HEK293 (cell line): ENCODE results near the gene EIF4EBP2.

Experiments
- GFI1B ChIP-seq: fragments of 450-650 bp; formaldehyde crosslinking; IDR thresholded peaks from 2 replicates; pipeline ENCODE4 v1.5.1; 2016; ENCODE audit warnings: missing biosample characterization, missing genetic modification characterization
- GLI2 ChIP-seq: fragments of 450-650 bp; formaldehyde crosslinking; IDR thresholded peaks from 2 replicates; pipeline ENCODE4; 2017; ENCODE audit warnings: missing biosample characterization, missing genetic modification characterization, low read depth, borderline replicate concordance
- HOXA7 ChIP-seq: sonication (generic); formaldehyde crosslinking; IDR thresholded peaks from 2 replicates; pipeline ENCODE4 v1.8.1; 2022; ENCODE audit warnings: missing genetic modification reagents, borderline replicate concordance
- KLF17 ChIP-seq: fragments of 450-650 bp; formaldehyde crosslinking; IDR thresholded peaks from 2 replicates; pipeline ENCODE4 v1.5.1; 2016; ENCODE audit warnings: missing biosample characterization, missing genetic modification characterization
- OSR2 ChIP-seq: fragments of 450-650 bp; formaldehyde crosslinking; IDR thresholded peaks from 2 replicates; pipeline ENCODE4 v1.5.1; 2016; ENCODE audit warnings: missing biosample characterization, missing genetic modification characterization
- PATZ1 ChIP-seq: fragments of 450-650 bp; formaldehyde crosslinking; IDR thresholded peaks from 2 replicates; pipeline ENCODE4 v1.5.1; 2016; ENCODE audit warnings: missing biosample characterization, missing genetic modification characterization
- REST ChIP-seq: fragments of 450-650 bp; formaldehyde crosslinking; IDR thresholded peaks from 2 replicates; pipeline ENCODE4 v1.5.1; 2016; ENCODE audit warnings: missing biosample characterization, missing genetic modification characterization
- SCRT1 ChIP-seq: fragments of 450-650 bp; formaldehyde crosslinking; IDR thresholded peaks from 2 replicates; pipeline ENCODE4 v1.5.1; 2016; ENCODE audit warnings: missing biosample characterization, missing genetic modification characterization, borderline replicate concordance
- TSHZ1 ChIP-seq: fragments of 450-650 bp; formaldehyde crosslinking; IDR thresholded peaks from 2 replicates; pipeline ENCODE4 v1.5.1; 2016; ENCODE audit warnings: missing biosample characterization, missing genetic modification characterization, borderline replicate concordance
- YY1 ChIP-seq: fragments of 450-650 bp; formaldehyde crosslinking; IDR thresholded peaks from 2 replicates; pipeline ENCODE4 v1.5.1; 2018; ENCODE audit warnings: missing biosample characterization, missing genetic modification characterization
- ZBTB8A ChIP-seq: fragments of 450-650 bp; formaldehyde crosslinking; IDR thresholded peaks from 2 replicates; pipeline ENCODE4 v1.5.1; 2016; ENCODE audit warnings: missing biosample characterization, missing genetic modification characterization
- ZFP37 ChIP-seq: fragments of 450-650 bp; formaldehyde crosslinking; IDR thresholded peaks from 2 replicates; pipeline ENCODE4 v1.5.1; 2016; ENCODE audit warnings: missing biosample characterization, missing genetic modification characterization
- ZFP41 ChIP-seq: fragments of 450-650 bp; formaldehyde crosslinking; IDR thresholded peaks from 2 replicates; pipeline ENCODE4 v1.5.1; 2016; ENCODE audit warnings: missing biosample characterization, missing genetic modification characterization, borderline replicate concordance
- ZNF121 ChIP-seq: fragments of 450-650 bp; formaldehyde crosslinking; IDR thresholded peaks from 2 replicates; pipeline ENCODE4 v1.5.1; 2016; ENCODE audit warnings: missing biosample characterization, missing genetic modification characterization
- ZNF274 ChIP-seq, 2 experiments: fragments of 200-500 bp in 1 of 2; fragments of 450-650 bp in 1 of 2; sonication (Bioruptor generic) in 1 of 2; formaldehyde crosslinking in 1 of 2; IDR thresholded peaks; 2 replicates each; pipeline versions ENCODE4 v1.5.1 to v1.6.1; 2014 to 2016; ENCODE audit warnings: borderline replicate concordance in 1 of 2, inconsistent platforms in 1 of 2, low read length in 1 of 2, missing biosample characterization in 1 of 2, missing genetic modification characterization in 1 of 2
- ZNF394 ChIP-seq: fragments of 450-650 bp; formaldehyde crosslinking; IDR thresholded peaks from 2 replicates; pipeline ENCODE4 v1.5.1; 2016; ENCODE audit warnings: missing biosample characterization, missing genetic modification characterization, mild to moderate bottlenecking, moderate library complexity, borderline replicate concordance
- ZNF501 ChIP-seq: fragments of 450-650 bp; formaldehyde crosslinking; IDR thresholded peaks from 2 replicates; pipeline ENCODE4 v1.5.1; 2016; ENCODE audit warnings: missing biosample characterization, missing genetic modification characterization
- ZNF530 ChIP-seq: fragments of 450-650 bp; formaldehyde crosslinking; IDR thresholded peaks from 2 replicates; pipeline ENCODE4 v1.5.1; 2016; ENCODE audit warnings: low read depth, missing biosample characterization, missing genetic modification characterization
- ZNF544 ChIP-seq: fragments of 450-650 bp; formaldehyde crosslinking; IDR thresholded peaks from 2 replicates; pipeline ENCODE4 v1.5.0; 2017; ENCODE audit warnings: missing biosample characterization, missing genetic modification characterization
- ZNF548 ChIP-seq: fragments of 450-650 bp; formaldehyde crosslinking; IDR thresholded peaks from 2 replicates; pipeline ENCODE4 v1.5.1; 2016; ENCODE audit warnings: missing biosample characterization, missing genetic modification characterization
- ZNF626 ChIP-seq: fragments of 450-650 bp; sonication (Bioruptor Pico); formaldehyde crosslinking; IDR thresholded peaks from 2 replicates; pipeline ENCODE4 v1.5.1; 2018; ENCODE audit warnings: missing biosample characterization, missing genetic modification characterization, inconsistent platforms
- ZNF645 ChIP-seq: fragments of 450-650 bp; formaldehyde crosslinking; IDR thresholded peaks from 2 replicates; pipeline ENCODE4; 2016; ENCODE audit warnings: missing biosample characterization, missing genetic modification characterization
- ZNF664 ChIP-seq: fragments of 450-650 bp; formaldehyde crosslinking; IDR thresholded peaks from 2 replicates; pipeline ENCODE4 v1.5.1; 2016; ENCODE audit warnings: missing biosample characterization, missing genetic modification characterization
- ZNF704 ChIP-seq: fragments of 450-650 bp; formaldehyde crosslinking; IDR thresholded peaks from 2 replicates; pipeline ENCODE4 v1.5.1; 2016; ENCODE audit warnings: missing biosample characterization, missing genetic modification characterization

Gene EIF4EBP2

GRCh38 chr10:70458329-70459060, 54.5 kb downstream of the EIF4EBP2 start (continued):
- TF ChIP-seq PATZ1 (tag by site-specific recombination), result peak; percentile 90
- no peak for TF ChIP-seq ZNF704
- TF ChIP-seq ZNF544 (tag by site-specific recombination), result no peak
- no peak for TF ChIP-seq REST (tag by site-specific recombination)
- TF ChIP-seq ZFP41, result no peak
- TF ChIP-seq GLI2, result no peak
- no peak for TF ChIP-seq HOXA7 (CRISPR knock-in tag)
- TF ChIP-seq TSHZ1, result no peak
- no peak for TF ChIP-seq OSR2 (tag by site-specific recombination)
- TF ChIP-seq ZNF548 (tag by site-specific recombination), result no peak
- no peak for TF ChIP-seq SCRT1
- TF ChIP-seq ZNF664, result no peak
- no peak for TF ChIP-seq ZNF121 (tag by site-specific recombination)
- peak; percentile 61 for TF ChIP-seq ZBTB8A (tag by site-specific recombination)
- TF ChIP-seq ZNF626 (tag by site-specific recombination), result no peak
- peak; percentile 36; the same call in 1 of the 2 replicates for TF ChIP-seq ZFP37
- peak; percentile 60; the same call in 1 of the 2 replicates for TF ChIP-seq ZNF501
- no peak for TF ChIP-seq ZNF394 (tag by site-specific recombination)
- TF ChIP-seq ZNF645 (tag by site-specific recombination), result no peak
- TF ChIP-seq ZNF530 (tag by site-specific recombination), result no peak
- no peak for TF ChIP-seq GFI1B (tag by site-specific recombination)
- TF ChIP-seq ZNF274 (IDR thresholded peaks at IDR 0.05; ENCODE audit: low read length), result no peak
- no peak for TF ChIP-seq ZNF274 (tag by site-specific recombination; IDR thresholded peaks at IDR 0.05; ENCODE audit: borderline replicate concordance)
- TF ChIP-seq KLF17 (tag by site-specific recombination), result peak; percentile 66
- TF ChIP-seq YY1 (tag by site-specific recombination), result no peak
